ENCODE results near the gene PCID2. TPM values are rescaled to one million over a fixed set of nuclear protein-coding genes. Genes with fewer than 3 reads are reported as not detected.
A peak's percentile ranks its signal among the peaks of the same experiment; 100 is the strongest.

PCID2 gene
- total RNA-seq, 1 donor from 2014 or later: 44.9 TPM

GRCh38 chr13:113149711-113150549, 58.5 kb downstream of the PCID2 start:
- intact Hi-C loops (cut with DNase I): loop anchor here (10.0 kb wide), 1 partner anchor 215 kb away; the partner anchor contains the start of gene GRTP1
- Histone ChIP-seq H3K27ac (no peak overlapping the region), H3K4me3 (no peak overlapping the region), H3K4me1 (peaks cover 24% of the 10 kb centered on the region), H3K9me3 (no peaks in the 10 kb centered on the region), H3K27me3 (no peaks in the 10 kb centered on the region), H3K36me3 (no peaks in the 10 kb centered on the region)
- DNase-seq (ENCODE audit: extremely low spot score in 2 of 2): peak; percentile 76 to 89
- no peak for TF ChIP-seq CTCF (IDR thresholded peaks at IDR 0.05)
- TF ChIP-seq POLR2A (IDR thresholded peaks at IDR 0.05): no peak
- TF ChIP-seq POLR2AphosphoS5 (IDR thresholded peaks at IDR 0.05; ENCODE audit: insufficient read depth in 1 of 2, low read depth in 1 of 2): no peak

GRCh38 chr13:113148940-113149503, 59.4 kb downstream of the PCID2 start:
- Histone ChIP-seq H3K9me3 (no peaks in the 10 kb centered on the region), H3K36me3 (no peaks in the 10 kb centered on the region), H3K4me3 (no peak overlapping the region), H3K27me3 (no peaks in the 10 kb centered on the region), H3K4me1 (peaks cover 19% of the 10 kb centered on the region), H3K27ac (no peak overlapping the region)
- intact Hi-C loops (cut with DNase I): no loop called here
- peak; percentile 84 to 91 for DNase-seq (ENCODE audit: extremely low spot score in 2 of 2)
- TF ChIP-seq POLR2AphosphoS5 (IDR thresholded peaks at IDR 0.05; ENCODE audit: insufficient read depth in 1 of 2, low read depth in 1 of 2): no peak
- TF ChIP-seq CTCF (IDR thresholded peaks at IDR 0.05): no peak
- TF ChIP-seq POLR2A (IDR thresholded peaks at IDR 0.05): no peak

GRCh38 chr13:113148407-113148806, 60.1 kb downstream of the PCID2 start:
- peak; percentile 55 to 78 for DNase-seq (ENCODE audit: extremely low spot score in 2 of 2)
- Histone ChIP-seq H3K27ac (no peak overlapping the region), H3K36me3 (no peaks in the 10 kb centered on the region), H3K9me3 (no peaks in the 10 kb centered on the region), H3K27me3 (no peaks in the 10 kb centered on the region), H3K4me1 (peaks cover 16% of the 10 kb centered on the region), H3K4me3 (no peak overlapping the region)
- intact Hi-C loops (cut with DNase I): no loop called here
- TF ChIP-seq CTCF (IDR thresholded peaks at IDR 0.05): no peak
- TF ChIP-seq POLR2AphosphoS5 (IDR thresholded peaks at IDR 0.05; ENCODE audit: insufficient read depth in 1 of 2, low read depth in 1 of 2): no peak
- no peak for TF ChIP-seq POLR2A (IDR thresholded peaks at IDR 0.05)

GRCh38 chr13:113147206-113147605, 61.3 kb downstream of the PCID2 start:
- no peaks in the 10 kb centered on the region for H3K27me3 ChIP-seq
- intact Hi-C loops (cut with DNase I): no loop called here
- TF ChIP-seq CTCF (IDR thresholded peaks at IDR 0.05): no peak
- no peak for TF ChIP-seq POLR2A (IDR thresholded peaks at IDR 0.05)
- TF ChIP-seq POLR2AphosphoS5 (IDR thresholded peaks at IDR 0.05; ENCODE audit: insufficient read depth in 1 of 2, low read depth in 1 of 2): no peak
- H3K4me1 ChIP-seq: peaks cover 4% of the 10 kb centered on the region
- peak; percentile 58 to 84 for DNase-seq (ENCODE audit: extremely low spot score in 2 of 2)
- H3K9me3 ChIP-seq: no peaks in the 10 kb centered on the region
- no peak overlapping the region for H3K4me3 ChIP-seq
- H3K36me3 ChIP-seq: no peaks in the 10 kb centered on the region
- no peak overlapping the region for H3K27ac ChIP-seq

- H3K4me3 ChIP-seq: no peak overlapping the region
- no peaks in the 10 kb centered on the region for H3K9me3 ChIP-seq
- H3K36me3 ChIP-seq: no peaks in the 10 kb centered on the region
- intact Hi-C loops (cut with DNase I): no loop called here
- no peaks in the 10 kb centered on the region for H3K27me3 ChIP-seq
- no peak for TF ChIP-seq POLR2AphosphoS5 (IDR thresholded peaks at IDR 0.05; ENCODE audit: insufficient read depth in 1 of 2, low read depth in 1 of 2)
- no peak for TF ChIP-seq CTCF (IDR thresholded peaks at IDR 0.05)
- TF ChIP-seq POLR2A (IDR thresholded peaks at IDR 0.05): no peak
- DNase-seq (ENCODE audit: extremely low spot score in 2 of 2): peak; percentile 67 to 71
- no peak overlapping the region for H3K27ac ChIP-seq
- H3K4me1 ChIP-seq: no peaks in the 10 kb centered on the region
These were observed 61.7 kb downstream of the PCID2 start for GRCh38 chr13:113146750-113147149.
